Stimulated activated CD4-positive, alpha-beta T cell treated with anti-CD3 and anti-CD28 coated beads, Interleukin-1b, Interleukin-23, amount 100 ng/mL, for 24 hours (primary cell): ENCODE data around the gene AFDN.

Source experiments
- DNase-seq, 4 experiments: peaks; one replicate each; pipeline ENCODE4 v3.0.0-alpha.2; 2020; ENCODE audit warnings: low read depth in 4 of 4, low spot score in 1 of 4

The AFDN gene

DNA sequence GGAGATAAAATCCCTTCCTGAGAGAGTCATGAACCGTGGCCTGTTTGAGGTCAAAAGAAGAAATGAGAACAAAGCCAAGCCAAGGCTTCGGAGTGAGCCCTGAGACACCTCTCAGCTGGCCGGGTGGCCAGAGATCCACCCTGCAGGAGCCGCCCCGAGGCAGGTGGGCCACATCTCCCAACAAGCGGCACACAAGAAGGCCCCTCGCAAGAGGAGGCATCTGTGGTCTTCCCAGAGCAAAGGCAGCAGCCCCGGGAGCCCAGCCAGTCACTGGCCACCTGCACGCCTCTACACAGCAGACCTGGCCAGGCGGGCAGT, 30.9 kb upstream of the AFDN start:
- no peak for DNase-seq

DNA sequence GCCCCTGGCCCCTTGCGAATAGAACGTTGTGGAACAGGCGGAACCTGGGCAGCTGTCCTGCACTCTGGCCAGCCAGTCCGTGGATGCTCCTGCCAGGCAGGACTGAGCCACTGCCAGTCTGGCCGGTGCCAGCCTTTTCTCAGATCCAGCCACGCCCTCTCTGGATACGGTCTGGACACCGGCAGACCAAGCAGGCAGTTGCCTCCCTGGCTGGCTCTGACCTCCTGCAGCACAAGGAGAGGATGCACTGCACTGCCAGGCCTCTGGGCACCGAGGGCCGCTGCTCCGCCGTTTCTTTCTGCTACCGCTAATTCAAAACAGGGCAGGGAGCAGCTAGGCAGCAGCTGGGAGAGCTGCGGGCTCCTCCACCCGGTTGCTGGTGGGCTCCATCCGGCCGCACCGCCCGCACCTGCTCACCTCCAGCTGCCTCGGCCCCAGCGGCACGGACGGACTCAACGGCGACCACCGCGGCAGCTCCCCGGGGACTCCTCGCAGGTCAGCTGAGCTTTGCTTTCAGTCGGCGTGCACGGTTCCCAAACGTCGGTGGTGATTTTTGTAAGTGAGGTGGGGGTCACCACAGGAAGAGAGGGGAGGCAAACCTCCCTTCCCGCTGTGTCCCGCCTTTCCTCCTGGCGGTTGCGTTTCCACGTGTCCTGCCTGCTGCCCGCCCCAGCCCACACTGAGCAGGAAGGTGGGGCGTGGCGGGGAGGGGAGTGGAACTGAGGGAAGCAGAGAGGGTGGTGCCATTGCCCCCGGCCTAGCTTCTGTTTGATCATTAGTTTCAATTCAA, 30.3 kb upstream of the AFDN start:
- no peak for DNase-seq

DNA sequence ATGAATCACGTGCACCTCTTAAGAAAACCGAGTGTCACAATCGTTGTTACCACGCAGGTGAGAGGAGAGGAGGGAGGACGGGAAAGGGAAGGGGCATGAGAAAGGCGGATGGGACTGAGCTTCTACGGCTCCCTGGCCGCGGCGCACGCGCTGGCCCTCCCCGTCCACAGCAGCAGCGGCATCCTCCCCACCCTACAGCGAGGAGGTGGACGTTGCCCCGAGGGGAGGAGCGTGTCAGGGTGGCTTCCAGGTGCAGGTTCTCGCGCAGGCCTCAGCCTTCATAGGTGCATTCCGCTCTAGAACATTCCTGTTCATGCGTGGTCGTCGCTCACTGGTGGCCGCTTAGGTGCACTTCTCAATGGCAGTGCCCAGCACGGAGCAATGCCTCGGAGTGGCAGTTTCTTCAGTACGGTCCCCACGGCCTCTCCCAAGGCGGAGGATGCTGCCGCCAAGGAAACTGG, 29.7 kb upstream of the AFDN start:
- DNase-seq = no peak

DNA sequence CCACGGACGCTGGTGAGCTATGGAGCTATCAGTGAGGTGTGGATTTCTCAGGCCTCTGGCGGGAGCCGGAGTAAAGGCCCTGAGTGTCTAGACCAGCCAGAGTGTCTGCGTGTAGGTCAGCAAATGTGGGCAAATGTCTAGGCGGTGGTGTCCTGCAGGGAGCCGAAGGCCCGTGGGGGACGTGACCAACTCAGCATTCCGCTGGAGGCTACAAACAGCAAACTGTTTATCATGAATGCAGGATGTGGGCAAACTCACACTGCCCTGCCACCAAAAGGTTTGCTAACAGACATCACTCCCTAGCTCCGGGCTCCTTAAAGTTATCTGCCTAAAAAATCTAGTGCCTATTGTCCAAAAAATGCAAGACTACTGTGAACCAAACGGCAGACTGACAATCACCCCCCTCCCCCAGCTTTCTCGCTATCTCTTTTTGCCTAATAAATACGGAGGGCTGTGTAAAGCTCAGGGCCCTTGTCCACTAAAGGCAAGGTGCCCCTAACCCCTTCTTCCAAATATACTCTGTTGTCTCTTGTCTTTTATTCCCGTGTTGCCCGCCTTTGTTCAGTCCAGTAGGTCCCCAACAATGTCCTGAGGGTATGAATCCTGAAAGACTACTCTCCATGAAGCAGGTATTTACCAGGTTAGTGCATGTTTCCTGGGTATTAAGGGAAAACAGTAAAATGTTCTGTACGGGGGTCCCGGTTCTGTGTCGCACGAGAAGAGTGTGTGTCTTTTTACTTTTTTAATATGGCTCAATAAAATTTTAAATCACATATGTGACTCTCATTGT, 29.0 kb upstream of the AFDN start:
- no peak for DNase-seq

DNA sequence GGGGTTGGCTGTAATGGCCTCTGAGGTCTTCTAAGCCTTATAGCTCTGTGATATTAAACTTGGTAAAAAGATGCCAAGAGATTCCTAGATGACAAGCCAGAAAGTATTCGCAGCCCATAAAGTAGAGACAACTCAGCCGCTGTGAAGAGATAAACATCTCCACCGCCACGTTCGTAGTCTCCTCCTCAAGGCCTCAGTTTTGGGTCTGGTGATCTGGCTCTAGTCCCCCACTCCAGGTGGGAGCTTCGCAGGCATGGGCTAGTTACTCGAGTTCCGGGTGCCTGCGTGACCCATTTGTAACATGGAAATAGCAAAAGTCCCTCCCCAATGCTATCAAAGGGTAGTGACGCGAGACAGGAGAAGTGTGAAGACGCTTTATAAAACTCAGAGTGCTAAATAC, 28.3 kb upstream of the AFDN start:
- DNase-seq = no peak

DNA sequence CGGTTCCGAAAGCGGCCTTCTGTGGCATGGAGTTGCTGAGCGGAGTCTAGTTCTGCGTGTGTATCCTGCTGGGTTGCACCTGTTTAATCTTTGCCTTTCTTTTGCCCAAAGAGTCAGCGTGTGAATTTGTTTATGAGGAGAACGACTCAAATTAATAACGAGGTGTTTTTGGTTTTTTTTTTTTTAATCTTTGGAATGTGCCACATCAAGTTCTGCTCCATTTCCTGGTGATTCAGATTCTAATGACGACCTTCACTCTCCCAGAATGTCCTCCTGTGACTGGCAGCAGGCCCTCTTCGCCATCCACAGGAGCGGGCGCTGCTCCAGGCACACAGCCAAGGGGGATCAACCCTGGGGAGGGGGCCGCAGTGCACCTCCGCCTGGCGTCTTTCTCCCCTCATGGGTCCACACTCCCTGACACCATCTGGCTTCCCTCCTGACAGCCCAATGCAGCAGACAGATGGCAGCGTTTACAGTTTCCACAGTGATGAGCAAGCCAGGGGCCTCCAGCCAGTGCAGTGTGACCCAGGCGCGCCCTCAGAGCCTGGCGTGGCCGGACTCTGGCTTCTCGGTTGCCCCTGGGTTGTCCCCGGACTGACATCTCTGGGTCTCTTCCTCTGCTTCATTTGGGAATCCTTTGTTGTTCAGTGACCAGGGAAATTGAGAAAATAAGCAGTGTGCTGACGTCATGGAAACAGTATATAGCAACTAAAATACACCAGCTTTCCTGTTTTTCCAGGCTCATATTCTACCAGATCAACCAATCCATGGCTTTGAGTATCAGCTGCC, 27.5 kb upstream of the AFDN start:
- DNase-seq = no peak

DNA sequence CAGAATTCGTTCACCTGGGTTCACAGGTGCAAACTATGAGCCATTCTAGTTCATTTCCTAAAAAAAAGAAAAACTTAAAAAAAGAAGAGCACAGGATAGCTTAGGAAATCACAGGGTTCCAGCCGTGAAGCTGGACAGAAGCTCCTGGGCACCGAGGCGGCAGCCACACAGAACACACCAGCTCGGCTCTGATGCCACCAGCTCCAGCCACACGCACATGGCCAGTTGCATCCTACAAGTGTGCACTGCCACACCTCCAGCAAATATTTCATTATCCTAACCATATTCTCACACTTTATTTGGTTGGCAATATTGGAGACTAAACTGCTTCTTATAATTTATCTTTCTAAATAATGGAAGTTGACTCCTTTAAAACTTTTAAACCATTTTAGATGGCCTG, 26.2 kb upstream of the AFDN start:
- DNase-seq = no peak

DNA sequence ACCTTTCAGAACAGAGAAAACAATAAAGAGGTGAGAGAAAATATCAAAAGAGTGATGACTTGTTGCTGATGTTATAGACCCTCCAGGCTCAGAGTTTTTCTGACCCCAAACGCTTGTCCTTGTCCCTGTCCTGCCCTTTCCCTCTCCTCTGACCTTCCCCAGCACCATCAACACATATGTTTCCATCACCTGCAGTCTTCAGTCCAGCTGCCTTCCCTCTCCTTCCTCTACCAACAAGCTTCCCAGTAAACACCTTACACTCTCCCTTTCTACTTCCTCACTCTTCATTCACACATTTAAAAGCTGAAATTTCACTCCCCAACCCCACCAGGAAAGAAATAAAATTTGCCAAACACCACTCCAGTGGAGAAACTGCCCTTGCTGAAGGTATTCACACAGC, 25.4 kb upstream of the AFDN start:
- DNase-seq = no peak

DNA sequence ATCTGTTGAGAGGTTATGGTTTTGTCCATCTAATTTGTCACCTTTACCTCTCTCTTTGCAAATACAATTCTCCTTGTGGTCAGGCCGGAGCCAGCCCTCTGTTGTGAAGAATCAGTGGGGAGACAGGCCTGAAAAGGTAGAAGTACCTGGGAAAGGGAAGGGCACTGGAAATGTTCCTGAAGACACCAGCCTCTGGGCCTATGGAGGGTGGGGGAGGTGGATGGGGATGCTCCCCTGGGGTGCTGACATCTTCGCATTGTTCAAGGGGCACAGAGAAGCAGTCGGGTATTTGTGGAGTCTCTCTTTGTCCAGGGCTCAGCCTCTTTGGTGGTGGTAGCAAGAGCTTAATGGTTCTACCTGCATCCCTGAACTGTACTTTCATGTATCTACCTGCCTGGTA, 24.4 kb upstream of the AFDN start:
- no peak for DNase-seq

DNA sequence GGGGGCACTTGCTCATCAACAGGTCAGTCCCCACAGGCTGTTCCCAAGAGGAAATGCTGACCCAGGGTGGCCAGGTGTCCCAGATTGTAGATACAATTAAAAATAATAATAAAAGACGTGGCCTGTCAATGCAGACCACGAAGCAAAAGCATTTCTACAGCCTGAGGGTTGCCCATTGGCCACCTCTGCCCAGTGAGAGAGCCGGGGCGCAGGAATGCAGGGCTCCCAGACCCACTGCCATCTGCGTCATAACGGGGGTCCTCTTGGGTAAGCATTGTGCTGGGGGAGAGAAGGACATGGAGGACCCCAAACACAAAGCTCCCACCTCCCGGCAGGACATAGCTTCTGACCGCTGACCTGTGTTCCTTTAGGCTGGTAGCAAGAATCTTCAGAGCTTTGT, 22.9 kb upstream of the AFDN start:
- no peak for DNase-seq

DNA sequence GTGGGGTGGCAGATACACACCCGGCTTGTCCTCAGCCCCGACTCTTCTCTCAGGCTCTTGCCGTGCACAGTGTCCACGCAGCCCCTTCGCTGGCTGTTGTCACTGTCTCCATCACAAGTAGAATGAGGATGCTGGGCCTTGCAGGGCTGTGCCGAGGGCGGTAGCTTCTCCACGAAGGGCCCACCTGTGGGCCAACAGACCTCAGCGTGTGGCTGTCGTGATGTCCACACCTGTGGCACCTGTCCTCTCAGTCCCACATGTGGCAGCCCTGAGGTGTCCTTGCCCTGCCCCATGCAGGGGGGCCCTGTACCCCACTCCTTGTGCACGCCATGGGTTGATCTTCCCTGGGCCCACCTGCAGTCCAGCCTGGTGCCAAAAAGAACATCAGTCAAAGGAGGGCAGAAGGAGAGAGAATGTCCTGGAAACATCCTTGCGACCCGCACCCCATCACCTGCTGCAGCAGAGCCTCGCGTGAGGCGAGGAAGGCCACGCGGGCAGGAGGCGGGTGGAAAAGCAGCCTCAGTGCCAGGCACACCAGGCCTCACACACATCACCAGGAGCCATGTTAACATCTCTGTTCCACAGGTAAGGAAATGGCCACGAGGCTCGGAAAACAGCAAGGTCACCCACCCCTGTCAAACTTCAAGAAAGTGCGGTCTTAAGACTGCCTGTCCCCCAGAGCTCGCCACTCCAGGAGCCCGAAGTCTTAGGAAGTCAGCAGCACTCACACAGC, 22.3 kb upstream of the AFDN start:
- no peak for DNase-seq

DNA sequence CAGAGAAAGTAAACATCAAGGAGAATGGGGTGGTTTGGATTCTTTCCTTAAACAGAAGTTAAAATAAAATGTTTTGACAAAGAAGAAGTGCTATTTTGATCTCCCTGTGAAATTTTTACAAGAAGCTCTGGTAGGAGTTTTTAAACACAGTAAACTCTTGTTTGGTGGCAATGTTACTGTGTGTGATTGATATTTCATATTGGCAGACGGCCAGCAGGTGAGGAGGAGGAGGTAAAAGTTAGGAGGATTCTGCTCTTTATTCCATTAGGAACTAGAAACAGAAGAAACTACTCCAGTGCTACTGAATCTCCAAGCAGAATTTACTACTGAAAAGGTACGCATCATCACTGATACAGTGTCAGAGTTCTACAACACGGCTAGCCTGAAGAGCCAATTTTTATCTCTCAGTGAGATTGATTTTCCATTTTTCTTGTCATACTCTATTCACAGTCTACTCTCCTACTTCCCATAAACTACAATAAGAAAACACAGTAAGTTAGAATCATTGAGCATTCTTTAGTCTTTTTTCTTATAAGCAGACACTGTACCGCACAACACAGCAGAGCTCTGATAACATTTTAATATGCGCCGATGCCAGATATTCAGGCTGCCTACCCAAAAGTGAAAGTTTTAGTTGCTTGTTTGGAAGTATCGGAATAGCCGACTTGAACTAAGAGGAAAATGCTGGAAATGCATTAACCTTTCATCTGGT, 21.2 kb upstream of the AFDN start:
- DNase-seq = no peak

DNA sequence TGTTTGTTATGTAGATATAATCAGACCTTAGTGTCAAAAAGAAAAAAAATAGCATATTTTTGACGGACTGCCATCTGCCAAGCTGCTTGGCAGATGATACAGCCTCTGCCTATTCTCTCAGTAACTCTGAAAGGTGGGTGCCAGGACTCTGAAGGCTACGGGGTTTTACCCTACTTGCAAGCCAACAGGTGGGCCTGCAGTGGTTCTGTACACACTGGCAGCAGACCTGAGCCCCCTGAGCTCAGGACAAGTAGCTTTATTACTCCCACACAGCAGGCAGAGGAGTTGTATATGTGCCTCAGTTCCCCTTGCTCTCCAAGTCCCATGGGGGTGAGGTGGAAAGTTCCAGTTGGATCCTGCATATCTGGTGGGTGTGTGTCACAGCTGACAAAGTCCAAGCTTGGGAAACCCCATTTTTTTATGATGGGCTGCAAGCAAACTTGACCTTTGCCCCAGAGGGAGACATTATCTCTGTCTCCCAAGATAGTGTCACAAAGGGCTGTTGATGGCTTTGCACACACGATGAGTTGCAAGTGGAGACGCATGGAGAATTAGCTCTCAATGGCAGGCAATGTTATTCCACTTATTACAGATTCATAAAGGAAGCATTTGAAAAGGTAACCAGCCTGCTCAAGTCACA, 20.5 kb upstream of the AFDN start:
- no peak for DNase-seq

DNA sequence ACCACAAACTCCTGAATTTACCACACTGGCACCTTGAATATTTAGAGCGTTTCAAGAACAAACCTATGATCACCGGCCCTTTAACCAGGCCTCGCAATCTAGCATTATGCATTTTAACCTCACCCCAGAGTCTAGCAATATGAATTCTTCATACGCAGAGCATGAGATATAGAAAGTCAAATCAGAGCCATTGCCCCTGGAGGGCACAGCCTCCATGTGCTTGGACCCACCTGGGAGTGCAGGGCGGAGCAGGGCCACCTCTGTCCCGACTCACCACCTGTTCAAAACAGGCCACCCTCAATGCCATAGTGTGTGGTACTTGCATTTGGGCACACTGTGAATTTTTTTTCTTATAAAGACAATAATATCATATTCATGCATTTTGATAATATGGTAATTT, 19.5 kb upstream of the AFDN start:
- DNase-seq = no peak

DNA sequence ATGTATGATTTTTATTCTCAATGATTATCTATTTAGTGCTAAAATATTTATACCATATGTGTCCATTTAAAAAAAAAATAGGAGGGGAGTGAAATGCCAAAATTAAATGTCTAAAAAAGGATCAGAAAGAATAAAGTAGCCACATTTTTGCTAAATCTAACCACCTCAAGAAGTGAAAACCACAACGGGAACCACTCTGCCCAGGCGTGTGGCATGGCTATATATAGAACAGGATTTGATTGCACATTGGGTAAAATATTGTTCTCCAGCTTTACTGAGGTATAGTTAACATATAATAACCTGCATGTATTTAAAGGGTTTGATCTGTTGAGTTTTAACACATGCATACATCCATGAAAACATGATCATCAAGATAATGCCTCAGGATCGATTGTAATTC, 19.0 kb upstream of the AFDN start:
- DNase-seq = no peak

DNA sequence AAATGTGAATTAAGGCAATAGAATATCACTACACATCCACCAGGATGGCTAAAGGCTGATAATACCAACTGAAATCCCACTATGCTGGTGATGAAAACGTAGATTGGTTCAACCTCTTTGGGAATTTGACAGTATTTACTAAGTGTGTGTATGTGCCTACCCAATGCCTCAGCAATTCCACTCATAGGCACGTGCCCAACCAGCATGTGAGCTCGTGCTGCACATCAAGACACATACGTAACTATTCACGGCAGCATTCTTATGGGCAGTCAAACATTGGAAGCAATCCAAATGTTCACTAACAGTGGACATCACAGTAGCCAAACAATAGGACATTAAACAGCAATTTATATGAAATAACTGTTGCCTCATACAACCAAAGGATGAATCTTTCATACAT, 15.7 kb upstream of the AFDN start:
- DNase-seq = no peak

DNA sequence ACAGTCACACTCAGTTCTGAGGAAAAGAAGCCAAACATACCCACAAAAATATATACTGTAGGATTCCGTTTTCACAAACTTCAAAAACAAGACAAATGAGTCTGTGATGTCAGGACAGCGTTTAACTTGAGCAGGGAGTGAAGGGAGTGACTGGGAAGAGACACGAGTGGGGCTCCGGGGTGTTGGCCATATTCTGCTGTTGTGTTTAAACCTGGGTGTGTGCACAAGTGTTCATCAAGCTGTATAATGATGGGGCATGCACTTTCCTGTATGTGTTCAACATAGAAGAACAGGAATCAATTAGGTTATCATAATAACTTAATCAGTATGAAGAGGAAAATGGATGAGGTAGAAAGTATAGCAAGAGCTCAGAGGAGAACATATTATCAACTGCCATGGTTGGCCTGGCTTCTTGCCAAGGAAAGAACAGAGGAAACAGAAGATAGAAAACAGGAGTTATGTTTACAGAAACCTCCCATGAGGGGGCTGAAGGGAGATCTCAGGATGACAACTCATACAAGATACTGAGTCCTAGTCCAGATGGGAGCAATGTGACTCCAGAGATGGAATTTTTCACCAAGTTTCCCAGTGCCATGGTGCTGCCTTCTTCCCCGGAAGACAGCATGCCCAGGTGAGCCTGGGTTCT, 15.1 kb upstream of the AFDN start:
- no peak for DNase-seq

DNA sequence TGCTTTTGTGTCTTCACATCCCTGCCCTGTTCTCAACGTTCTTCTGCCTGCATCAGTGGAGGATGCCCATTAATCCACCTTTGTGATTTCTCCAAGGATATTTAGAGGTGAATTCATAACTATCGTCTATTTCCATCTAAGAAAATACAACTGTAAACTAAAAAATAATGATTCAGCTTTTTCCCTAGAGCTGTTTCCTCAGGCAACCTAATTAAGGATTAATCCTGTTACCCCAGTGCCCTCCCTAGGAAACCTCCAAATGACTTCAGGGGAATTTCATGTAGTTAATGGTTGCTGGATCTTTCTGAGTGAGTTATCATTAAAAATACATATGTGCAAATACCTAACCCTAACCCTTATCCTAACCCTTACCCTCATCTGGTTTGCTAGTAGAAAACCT, 14.6 kb upstream of the AFDN start:
- DNase-seq = no peak

DNA sequence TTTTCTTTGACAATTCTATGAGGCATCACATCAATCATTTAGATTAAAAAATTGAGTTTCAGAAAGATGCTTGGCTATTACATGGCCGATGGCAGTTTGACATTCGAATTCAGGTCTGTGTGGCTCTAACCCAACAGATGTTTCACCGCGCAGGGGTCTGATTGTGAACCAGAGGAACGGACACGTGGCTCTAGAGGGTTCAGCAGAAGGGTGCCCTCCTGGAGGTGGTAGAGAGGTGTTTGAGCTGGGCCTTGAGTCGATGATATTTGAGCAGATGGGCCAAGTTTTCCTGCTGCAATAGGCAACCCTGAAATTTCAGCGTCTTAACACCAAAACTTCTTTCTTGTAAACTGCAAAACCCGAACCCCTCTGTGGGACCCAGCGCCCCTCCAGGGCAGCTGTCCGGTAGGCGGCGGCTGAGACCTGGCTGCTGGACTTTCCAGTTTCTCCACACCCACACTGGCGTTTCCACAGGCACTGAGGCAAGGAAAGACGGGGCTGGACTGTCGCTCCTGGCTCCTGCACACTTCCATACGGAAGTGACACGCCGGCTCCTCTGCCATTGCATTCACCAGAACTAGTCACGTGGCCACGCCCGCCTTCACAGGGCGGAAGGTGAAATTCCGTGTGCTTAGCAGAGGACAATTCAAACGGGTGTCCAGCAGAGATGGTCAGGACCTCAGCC, 11.3 kb upstream of the AFDN start:
- DNase-seq = no peak
